CD14-positive monocyte (primary cell): ENCODE results near the gene IL19. TPM values are rescaled to one million over a fixed set of nuclear protein-coding genes. Genes with fewer than 3 reads are reported as not detected.

ENCODE experiments used
- DNase-seq, 3 donors: peaks; one replicate each; pipeline ENCODE4 v3.0.0-alpha.2; 2011 to 2022
- H2AFZ ChIP-seq: 2 replicates; pipeline ENCODE4 v1.6.0; 2012; ENCODE audit warnings: mild to moderate bottlenecking, low read depth, low read length, inconsistent platforms; ENCODE audit not compliant: insufficient read depth, poor library complexity, severe bottlenecking
- H3K27ac ChIP-seq, 2 donors: 1 replicate in 1 of 2; 2 replicates in 1 of 2; pipeline ENCODE4 v1.5.1; 2012 to 2013; ENCODE audit warnings: low read length in 2 of 2, control low read depth in 1 of 2, inconsistent platforms in 1 of 2, low read depth in 1 of 2, mild to moderate bottlenecking in 1 of 2
- H3K27me3 ChIP-seq, 2 donors: one replicate each; pipeline versions ENCODE4 v1.6.0 to v1.6.1; 2011 to 2013; ENCODE audit warnings: low read length in 2 of 2; ENCODE audit not compliant: control insufficient read depth in 2 of 2, insufficient read depth in 2 of 2
- H3K36me3 ChIP-seq, 2 donors: replicated peaks in 1 of 2; 1 replicate in 1 of 2; 2 replicates in 1 of 2; pipeline versions ENCODE4 v1.5.1 to v1.6.1; 2012 to 2013; ENCODE audit warnings: low read length in 2 of 2, control low read depth in 1 of 2, inconsistent platforms in 1 of 2, mild to moderate bottlenecking in 1 of 2; ENCODE audit not compliant: insufficient read depth in 2 of 2, control insufficient read depth in 1 of 2
- H3K4me1 ChIP-seq, 2 donors: 1 replicate in 1 of 2; 2 replicates in 1 of 2; pipeline versions ENCODE4 v1.5.1 to v1.6.1; 2012 to 2013; ENCODE audit warnings: low read length in 2 of 2, control low read depth in 1 of 2, inconsistent platforms in 1 of 2, mild to moderate bottlenecking in 1 of 2, moderate library complexity in 1 of 2; ENCODE audit not compliant: insufficient read depth in 2 of 2, control insufficient read depth in 1 of 2
- H3K4me2 ChIP-seq: replicated peaks from 2 replicates; pipeline ENCODE3; 2012; ENCODE audit warnings: low read length, moderate library complexity, mild to moderate bottlenecking; ENCODE audit not compliant: poor library complexity, severe bottlenecking; ENCODE audit errors: extremely low read depth
- H3K4me3 ChIP-seq, 3 experiments: fragments of 200-600 bp in 1 of 3; sonication (generic) in 1 of 3; replicated peaks in 1 of 3; 1 replicate in 2 of 3; 2 replicates in 1 of 3; pipeline ENCODE4 v1.5.1; 2011 to 2013; ENCODE audit warnings: low read length in 3 of 3, mild to moderate bottlenecking in 3 of 3, control low read depth in 2 of 3, low read depth in 2 of 3, inconsistent platforms in 1 of 3, moderate library complexity in 1 of 3
- H3K79me2 ChIP-seq: 2 replicates; pipeline ENCODE4 v1.6.0; 2012; ENCODE audit warnings: mild to moderate bottlenecking, control low read depth, inconsistent platforms, low read length, moderate library complexity; ENCODE audit not compliant: insufficient read depth
- H3K9ac ChIP-seq: 2 replicates; pipeline ENCODE4 v1.6.0; 2017; ENCODE audit warnings: low read length, mild to moderate bottlenecking; ENCODE audit not compliant: insufficient read depth, poor library complexity, severe bottlenecking
- H3K9me3 ChIP-seq, 2 donors: replicated peaks in 1 of 2; 1 replicate in 1 of 2; 2 replicates in 1 of 2; pipeline versions ENCODE4 v1.5.1 to v1.6.1; 2012 to 2013; ENCODE audit warnings: low read length in 2 of 2, control low read depth in 1 of 2; ENCODE audit not compliant: control insufficient read depth in 1 of 2, insufficient read depth in 1 of 2
- H4K20me1 ChIP-seq: 2 replicates; pipeline ENCODE4 v1.6.0; 2012; ENCODE audit warnings: mild to moderate bottlenecking, low read length, control low read depth, moderate library complexity; ENCODE audit not compliant: insufficient read depth
- H3K27ac Mint-ChIP-seq, 7 donors: one replicate each; pipeline ENCODE4 v1.8.0; 2020; ENCODE audit warnings: mild to moderate bottlenecking in 7 of 7, mixed read lengths in 7 of 7, moderate library complexity in 6 of 7, inconsistent platforms in 2 of 7
- H3K27me3 Mint-ChIP-seq, 3 donors: one replicate each; pipeline ENCODE4 v1.8.0; 2021 to 2022; ENCODE audit warnings: low read depth in 3 of 3, mild to moderate bottlenecking in 3 of 3, mixed read lengths in 3 of 3, moderate library complexity in 3 of 3, inconsistent platforms in 1 of 3
- H3K36me3 Mint-ChIP-seq, 2 donors: one replicate each; pipeline ENCODE4 v1.8.0; 2020; ENCODE audit warnings: mixed read lengths in 2 of 2, inconsistent platforms in 1 of 2, mild to moderate bottlenecking in 1 of 2
- H3K4me1 Mint-ChIP-seq: one replicate; pipeline ENCODE4 v1.8.0; 2020; ENCODE audit warnings: mild to moderate bottlenecking, mixed read lengths
- H3K4me3 Mint-ChIP-seq, 2 donors: one replicate each; pipeline ENCODE4 v1.8.0; 2020; ENCODE audit warnings: mild to moderate bottlenecking in 2 of 2, mixed read lengths in 2 of 2, moderate library complexity in 1 of 2
- H3K9me3 Mint-ChIP-seq, 7 donors: one replicate each; pipeline ENCODE4 v1.8.0; 2020 to 2022; ENCODE audit warnings: mixed read lengths in 7 of 7, mild to moderate bottlenecking in 6 of 7, moderate library complexity in 6 of 7, inconsistent platforms in 2 of 7
- WGBS: methylation state at CpG from one replicate; pipeline ENCODE4 v1.1.5; 2013; ENCODE audit warnings: missing lambda C conversion rate; ENCODE audit not compliant: insufficient coverage; 5-methylcytosine and 5-hydroxymethylcytosine counted together
- intact Hi-C, 2 donors: fragments of 100-400 bp; cut with micrococcal nuclease; formaldehyde crosslinking; loops; one replicate each; pipeline versions ENCODE4 v1.15.0 to v1.15.1; 2023
- polyA minus RNA-seq: library from RNA; depleted of rRNA, polyadenylated mRNA; stranded (reverse); fragments of >200 nt; gene quantifications from 2 replicates; pipeline ENCODE4 v1.2.3, GENCODE V29; 2012
- polyA plus RNA-seq, 3 donors: library from polyadenylated mRNA; depleted of rRNA in 1 of 3; unstranded in 2 of 3; stranded (reverse) in 1 of 3; fragments of 300-500 nt in 2 of 3; fragments of >200 nt in 1 of 3; fragmentation: Illumina TruSeq in 2 of 3; gene quantifications; 1 replicate in 2 of 3; 2 replicates in 1 of 3; pipeline ENCODE4 v1.2.3, GENCODE V29; 2012 to 2021
- total RNA-seq, 12 experiments: library from RNA in 1 of 12; stranded (reverse) in 1 of 12; fragments of 120-200 nt in 1 of 12; gene quantifications; one replicate each; pipeline ENCODE4 v1.2.4 and lab custom pipeline; 2013 to 2026; ENCODE audit warnings: mixed read lengths in 6 of 12, inconsistent platforms in 1 of 12
- TF ChIP-seq, protein P1 (sequence below): fragments of 200-600 bp; IDR thresholded peaks from one replicate; pipeline ENCODE4 v1.8.0; 2022; ENCODE audit warnings: antibody characterized with exemption, mild to moderate bottlenecking

The IL19 gene, protein sequence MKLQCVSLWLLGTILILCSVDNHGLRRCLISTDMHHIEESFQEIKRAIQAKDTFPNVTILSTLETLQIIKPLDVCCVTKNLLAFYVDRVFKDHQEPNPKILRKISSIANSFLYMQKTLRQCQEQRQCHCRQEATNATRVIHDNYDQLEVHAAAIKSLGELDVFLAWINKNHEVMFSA
- 0.23 TPM for total RNA-seq (2013)
- polyA plus RNA-seq (under 1 TPM in 1 of 3 donors, not detected in 2; 0.41 TPM), polyA minus RNA-seq (0.72 and 0.83 TPM in 2 replicates), total RNA-seq (lab: John Stamatoyannopoulos, UW) (1.6 to 91.8 (median 4.8) reads per million in 11 experiments)

DNA sequence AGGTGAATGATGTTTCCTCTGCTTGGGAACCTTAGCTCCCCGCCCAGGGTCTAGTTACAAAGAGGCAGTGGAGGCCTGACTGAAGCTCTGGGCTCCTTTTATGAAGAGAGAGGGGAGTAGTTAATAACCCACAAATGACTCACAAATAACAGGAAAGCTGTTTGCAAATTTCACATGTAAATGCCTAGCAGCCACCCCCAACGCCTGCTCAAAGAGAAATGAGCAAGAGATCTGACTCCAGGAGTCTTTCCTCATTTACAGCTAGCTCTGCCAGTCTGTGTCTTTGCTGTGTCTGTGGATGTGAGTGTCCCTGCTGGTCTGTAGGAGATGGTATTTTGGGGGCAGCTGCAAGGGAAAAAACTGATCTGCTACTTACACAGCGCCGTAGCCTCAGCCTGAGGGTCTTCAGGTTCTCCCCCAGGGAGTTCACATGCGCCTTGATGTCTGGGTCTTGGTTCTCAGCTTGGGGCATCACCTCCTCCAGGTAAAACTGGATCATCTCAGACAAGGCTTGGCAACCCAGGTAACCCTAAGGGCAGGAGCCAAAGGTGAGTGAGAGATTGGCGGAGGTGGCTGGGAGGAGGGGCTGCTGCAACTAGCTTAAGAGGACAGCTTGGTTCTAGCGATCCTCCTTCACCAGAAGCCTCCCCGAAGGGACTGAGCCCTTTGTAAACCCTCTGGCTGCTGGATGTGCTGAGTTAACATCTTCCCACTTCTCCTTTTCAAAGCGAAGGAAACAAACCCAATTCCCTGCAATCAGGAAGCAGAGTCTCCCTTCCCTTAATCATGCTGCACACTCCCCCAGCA, at the start of gene IL19:
Gene IL19, plus strand, starts transcription at position 243 of the 807 bp plus-strand sequence. CDS start 65,890 bp downstream, outside the sequence.
- 44% methylated on average over 5 of the region's 9 CpGs for WGBS
- Histone ChIP-seq H3K27me3 (no peaks in the 10 kb centered on the region), H3K79me2 (peaks cover 5% of the 10 kb centered on the region), H3K9me3 (no peaks in the 10 kb centered on the region), H2AFZ (no peak within 1 kb of the TSS), H3K4me3 (peak within 1 kb of the TSS; percentile 26 to 70 (median 42)), H3K4me2 (peak within 1 kb of the TSS; percentile 76), H3K36me3 (peaks cover 0 to 14% of the 10 kb centered on the region in 2 donors), H3K27ac (peak within 1 kb of the TSS; percentile 75 to 94), H4K20me1 (no peaks in the 10 kb centered on the region), H3K4me1 (peaks cover 80 to 96% of the 10 kb centered on the region in 2 donors), H3K9ac (peak within 1 kb of the TSS; percentile 72)
- peak; percentile 83 to 90 (median 90) for DNase-seq
- intact Hi-C loops: loop anchor here in 1 of 2 donors (5.0 to 10.0 kb wide), 2 partner anchors 33 to 64 kb away; no protein-coding TSS in a partner anchor
- H3K9me3 Mint-ChIP-seq: no peaks in the 10 kb centered on the region
- peak within 1 kb of the TSS; percentile 73 to 84 for H3K4me3 Mint-ChIP-seq
- peak within 1 kb of the TSS; percentile 91 to 96 (median 95) for H3K27ac Mint-ChIP-seq
- peaks cover 24 to 28% of the 10 kb centered on the region in 2 donors for H3K36me3 Mint-ChIP-seq
- H3K27me3 Mint-ChIP-seq: peaks cover 0 to 10% (median 8%) of the 10 kb centered on the region in 3 donors
- peaks cover 89% of the 10 kb centered on the region for H3K4me1 Mint-ChIP-seq
- TF ChIP-seq, protein P1, sequence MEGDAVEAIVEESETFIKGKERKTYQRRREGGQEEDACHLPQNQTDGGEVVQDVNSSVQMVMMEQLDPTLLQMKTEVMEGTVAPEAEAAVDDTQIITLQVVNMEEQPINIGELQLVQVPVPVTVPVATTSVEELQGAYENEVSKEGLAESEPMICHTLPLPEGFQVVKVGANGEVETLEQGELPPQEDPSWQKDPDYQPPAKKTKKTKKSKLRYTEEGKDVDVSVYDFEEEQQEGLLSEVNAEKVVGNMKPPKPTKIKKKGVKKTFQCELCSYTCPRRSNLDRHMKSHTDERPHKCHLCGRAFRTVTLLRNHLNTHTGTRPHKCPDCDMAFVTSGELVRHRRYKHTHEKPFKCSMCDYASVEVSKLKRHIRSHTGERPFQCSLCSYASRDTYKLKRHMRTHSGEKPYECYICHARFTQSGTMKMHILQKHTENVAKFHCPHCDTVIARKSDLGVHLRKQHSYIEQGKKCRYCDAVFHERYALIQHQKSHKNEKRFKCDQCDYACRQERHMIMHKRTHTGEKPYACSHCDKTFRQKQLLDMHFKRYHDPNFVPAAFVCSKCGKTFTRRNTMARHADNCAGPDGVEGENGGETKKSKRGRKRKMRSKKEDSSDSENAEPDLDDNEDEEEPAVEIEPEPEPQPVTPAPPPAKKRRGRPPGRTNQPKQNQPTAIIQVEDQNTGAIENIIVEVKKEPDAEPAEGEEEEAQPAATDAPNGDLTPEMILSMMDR: peak; percentile 17

DNA sequence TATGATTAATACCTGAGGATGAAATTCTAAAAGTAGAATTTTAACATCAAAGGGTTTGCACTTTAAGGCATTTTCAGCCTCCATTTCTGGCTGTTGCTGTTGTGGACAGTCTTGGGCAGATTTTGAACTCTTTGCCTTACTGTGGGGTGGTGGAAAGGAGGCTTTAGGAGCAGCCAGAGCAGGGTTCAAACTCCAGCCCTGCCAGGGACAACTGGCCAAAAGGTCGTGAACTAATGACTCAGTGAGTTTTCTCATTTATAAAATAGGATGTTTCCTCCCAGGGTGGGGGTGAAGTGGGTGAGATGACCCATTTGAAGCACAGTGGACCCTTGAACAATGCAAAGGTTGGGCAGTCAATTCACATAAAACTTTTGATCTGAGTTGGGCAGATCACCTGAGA, 49.1 kb upstream of the IL19 start:
- no peak overlapping the region for H3K4me3 ChIP-seq
- no peak overlapping the region for H3K9ac ChIP-seq
- Mint-ChIP-seq H3K9me3 (no peaks in the 10 kb centered on the region), H3K4me3 (no peak overlapping the region), H3K27ac (peak overlapping the region in 1 of 7 donors; percentile 43), H3K36me3 (peaks cover 3 to 10% of the 10 kb centered on the region in 2 donors), H3K4me1 (peaks cover 71% of the 10 kb centered on the region), H3K27me3 (peaks cover 0 to 2% (median 0%) of the 10 kb centered on the region in 3 donors)
- intact Hi-C loops: no loop called here
- no peak for DNase-seq
- peaks cover 38 to 61% of the 10 kb centered on the region in 2 donors for H3K4me1 ChIP-seq
- H3K79me2 ChIP-seq: peaks cover 100% of the 10 kb centered on the region
- no CpG with 5 or more reads among the region's 1 CpG for WGBS
- H3K9me3 ChIP-seq: no peaks in the 10 kb centered on the region
- TF ChIP-seq, protein P1: no peak
- peaks cover 100% of the 10 kb centered on the region for H4K20me1 ChIP-seq
- H3K4me2 ChIP-seq: no peak overlapping the region
- H3K36me3 ChIP-seq: no peaks in the 10 kb centered on the region
- H3K27ac ChIP-seq: no peak overlapping the region
- H2AFZ ChIP-seq: no peak overlapping the region
- H3K27me3 ChIP-seq: no peaks in the 10 kb centered on the region
